ENCODE results near the gene GDF7.

GRCh38 chr2:20707601-20708000 is 40.7 kb downstream of the GDF7 start:
- TF ChIP-seq POLR2A (IDR thresholded peaks at IDR 0.05; ENCODE audit: low read depth, low read length) (no peak), POLR2AphosphoS5 (IDR thresholded peaks at IDR 0.05; ENCODE audit: low read depth, low read length) (no peak)
